Breast epithelium (tissue), 4 donors: ENCODE results near the gene USP6. TPM values are rescaled to one million over a fixed set of nuclear protein-coding genes. Genes with fewer than 3 reads are reported as not detected.
"Not testable (repeated sequence)": the region's sequence is repeated elsewhere in the genome, so short reads cannot be mapped to it uniquely, and the experiment has no call there.

ENCODE experiments used
- DNase-seq, 2 donors: peaks; one replicate each; pipeline ENCODE4 v3.0.0-alpha.2; 2019; ENCODE audit warnings: low spot score in 2 of 2
- H3K27ac ChIP-seq, 2 donors: fragments of 200-600 bp; sonication (generic) in 1 of 2; one replicate each; pipeline ENCODE4 v1.5.1; 2016 to 2019; ENCODE audit warnings: mild to moderate bottlenecking in 1 of 2
- H3K27me3 ChIP-seq, 2 donors: fragments of 200-600 bp; sonication (generic) in 1 of 2; one replicate each; pipeline versions ENCODE4 v1.5.1 to v1.6.0; 2017 to 2019; ENCODE audit warnings: control low read depth in 1 of 2, mild to moderate bottlenecking in 1 of 2
- H3K36me3 ChIP-seq: fragments of 200-600 bp; one replicate; pipeline ENCODE4 v1.5.1; 2019
- H3K4me1 ChIP-seq, 2 donors: fragments of 200-600 bp; sonication (generic); one replicate each; pipeline ENCODE4 v1.5.1; 2016 to 2019; ENCODE audit warnings: control low read depth in 1 of 2
- H3K4me3 ChIP-seq, 3 donors: fragments of 200-600 bp; sonication (generic); 1 replicate in 2 of 3; 2 replicates in 1 of 3; pipeline ENCODE4 v1.5.1; 2016 to 2019; ENCODE audit warnings: mild to moderate bottlenecking in 3 of 3, moderate library complexity in 2 of 3
- H3K9me3 ChIP-seq, 2 donors: fragments of 200-600 bp; sonication (generic) in 1 of 2; one replicate each; pipeline ENCODE4 v1.5.1; 2016 to 2019; ENCODE audit warnings: control low read depth in 1 of 2
- CTCF ChIP-seq, 3 donors: fragments of 450-650 bp; IDR thresholded peaks; one replicate each; pipeline ENCODE4 v1.5.1; 2016 to 2017; ENCODE audit warnings: antibody characterized with exemption in 3 of 3, mild to moderate bottlenecking in 3 of 3, moderate library complexity in 3 of 3
- POLR2A ChIP-seq: fragments of 450-650 bp; IDR thresholded peaks from one replicate; pipeline ENCODE4 v1.6.1; 2016; ENCODE audit warnings: antibody characterized with exemption, mild to moderate bottlenecking, moderate library complexity
- POLR2AphosphoS5 ChIP-seq, 3 donors: sonication (generic); formaldehyde crosslinking; IDR thresholded peaks; one replicate each; pipeline ENCODE4 v1.6.1; 2017; ENCODE audit warnings: antibody characterized with exemption in 3 of 3
- intact Hi-C: fragments of 100-400 bp; cut with DNase I; formaldehyde crosslinking; loops from one replicate; pipeline ENCODE4 v1.15.1; 2023; ENCODE audit warnings: low total_unique reads
- total RNA-seq, 3 donors: library from RNA; depleted of rRNA; stranded (reverse); fragments of >200 nt; gene quantifications; one replicate each; pipeline ENCODE4 v1.1.0, GENCODE V29; 2016

Gene USP6
- total RNA-seq, 3 donors from 2014 or later, result 0.16 to 0.44 (median 0.33) TPM

DNA sequence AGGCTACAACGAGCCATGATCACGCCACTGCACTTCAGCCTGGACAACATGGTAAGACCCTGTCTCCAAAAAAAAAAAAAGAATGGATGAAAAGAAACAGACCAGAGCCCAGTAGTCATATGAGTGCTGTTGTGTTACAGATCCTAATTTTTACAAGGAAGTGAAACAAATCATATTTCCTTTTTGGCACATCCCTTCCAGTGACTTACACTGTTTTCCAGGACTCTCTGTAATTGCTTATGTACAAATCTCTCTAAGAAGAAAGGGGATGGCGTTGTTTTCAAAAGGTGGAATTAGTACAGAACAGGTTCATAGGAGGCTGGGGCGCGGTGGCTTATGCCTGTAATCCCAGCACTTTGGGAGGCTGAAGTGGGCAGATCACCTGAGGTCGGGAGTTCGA is 95.6 kb downstream of the USP6 start:
- no peaks in the 10 kb centered on the region for H3K36me3 ChIP-seq
- no peak for DNase-seq
- no peak for TF ChIP-seq CTCF (IDR thresholded peaks at IDR 0.05)
- no peak for TF ChIP-seq POLR2A
- no peak for TF ChIP-seq POLR2AphosphoS5 (IDR thresholded peaks at IDR 0.05)

GRCh38 chr17:5217562-5217961 is 101.7 kb downstream of the USP6 start:
- not testable (repeated sequence) for H3K27ac ChIP-seq

More for the DNA sequence above, 95.6 kb downstream of the USP6 start:
- Histone ChIP-seq H3K9me3 (no peaks in the 10 kb centered on the region), H3K27ac (no peak overlapping the region), H3K27me3 (no peaks in the 10 kb centered on the region), H3K4me3 (no peak overlapping the region), H3K4me1 (no peaks in the 10 kb centered on the region)
- intact Hi-C loops, result no loop called here

DNA sequence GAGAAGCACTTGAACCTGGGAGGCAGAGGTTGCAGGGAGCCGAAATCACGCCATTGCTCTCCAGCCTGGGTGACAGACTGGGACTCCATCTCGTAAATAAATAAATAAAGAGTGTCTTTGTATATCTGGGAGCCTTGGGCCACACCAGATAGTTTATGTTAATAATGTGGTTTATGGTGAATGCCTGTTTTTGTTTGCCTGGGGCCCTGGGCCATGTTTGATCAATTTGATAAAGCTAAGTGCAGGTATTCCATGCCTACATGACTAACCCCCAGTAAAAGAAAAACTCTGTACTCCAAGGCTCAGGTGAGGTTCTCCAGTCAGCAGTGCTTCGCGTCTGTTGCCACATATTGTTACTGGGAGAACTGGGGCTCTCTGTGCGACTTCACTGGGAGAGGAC is 103.7 kb downstream of the USP6 start:
- intact Hi-C loops, result no loop called here

More at GRCh38 chr17:5217562-5217961, 101.7 kb downstream of the USP6 start:
- H3K4me3 ChIP-seq, H3K36me3 ChIP-seq, H3K9me3 ChIP-seq, H3K4me1 ChIP-seq, DNase-seq, intact Hi-C loops, H3K27me3 ChIP-seq: not testable (repeated sequence)

DNA sequence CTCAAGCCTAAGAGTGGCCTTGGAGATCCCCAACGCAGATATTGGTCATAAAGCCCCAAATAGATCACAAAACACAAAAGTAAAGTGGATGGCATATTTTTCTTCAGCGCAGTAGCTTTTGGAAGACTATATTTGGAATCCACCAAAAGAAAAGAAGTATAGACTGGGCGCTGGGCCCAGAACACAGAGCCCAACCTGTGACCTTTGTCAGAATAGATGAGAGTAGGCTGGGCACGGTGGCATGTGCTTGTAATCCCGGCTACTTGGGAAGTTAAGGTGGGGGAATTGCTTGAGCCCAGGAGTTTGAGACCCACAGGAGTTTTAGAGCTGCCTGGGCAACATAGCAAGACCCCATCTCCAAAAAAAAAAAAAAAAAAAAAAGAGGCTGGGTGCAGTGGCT is 104.2 kb downstream of the USP6 start:
- TF ChIP-seq POLR2A (no peak), POLR2AphosphoS5 (IDR thresholded peaks at IDR 0.05) (no peak), CTCF (IDR thresholded peaks at IDR 0.05) (no peak)
- no peak overlapping the region for H3K27ac ChIP-seq
- H3K4me1 ChIP-seq, result no peaks in the 10 kb centered on the region
- H3K27me3 ChIP-seq, result no peaks in the 10 kb centered on the region
- no peaks in the 10 kb centered on the region for H3K9me3 ChIP-seq
- H3K36me3 ChIP-seq, result no peaks in the 10 kb centered on the region
- no peak overlapping the region for H3K4me3 ChIP-seq
- no peak for DNase-seq
- intact Hi-C loops, result no loop called here

More for the DNA sequence above, 103.7 kb downstream of the USP6 start:
- peak overlapping the region in 1 of 2 donors; percentile 12 for H3K27ac ChIP-seq
- no peaks in the 10 kb centered on the region for H3K9me3 ChIP-seq
- TF ChIP-seq POLR2A, result no peak
- TF ChIP-seq CTCF (IDR thresholded peaks at IDR 0.05), result no peak
- TF ChIP-seq POLR2AphosphoS5 (IDR thresholded peaks at IDR 0.05), result no peak
- no peaks in the 10 kb centered on the region for H3K4me1 ChIP-seq
- H3K4me3 ChIP-seq, result no peak overlapping the region
- DNase-seq, result no peak
- no peaks in the 10 kb centered on the region for H3K36me3 ChIP-seq
- H3K27me3 ChIP-seq, result no peaks in the 10 kb centered on the region

GRCh38 chr17:5221912-5222311 is 106.1 kb downstream of the USP6 start:
- DNase-seq, intact Hi-C loops: not testable (repeated sequence)

More at GRCh38 chr17:5221912-5222311, 106.1 kb downstream of the USP6 start:
- not testable (repeated sequence) for H3K4me3 ChIP-seq, H3K27me3 ChIP-seq, H3K4me1 ChIP-seq, H3K9me3 ChIP-seq, H3K36me3 ChIP-seq
- H3K27ac ChIP-seq, result peak overlapping the region in 1 of 2 donors; percentile 53

Other genes with a start within 250 kb of the USP6 start
- 10 to 100 TPM in 1 of 3 donors, 1 to 10 TPM in 1, not detected in 1; 3.9 to 10.5 TPM for gene C17orf107, start 216.5 kb upstream of the USP6 start, total RNA-seq
- 1 to 10 TPM in 1 of 3 donors, under 1 TPM in 2; 0.16 to 2.0 (median 0.73) TPM for gene CHRNE, start 212.9 kb upstream of the USP6 start, total RNA-seq
- not detected for gene GP1BA, start 183.8 kb upstream of the USP6 start, total RNA-seq
- 10 to 100 TPM; 38.8 to 48.5 (median 42.6) TPM for gene SLC25A11, start 176.0 kb upstream of the USP6 start, total RNA-seq
- 10 to 100 TPM; 38.3 to 49.0 (median 38.7) TPM for gene RNF167, start 175.8 kb upstream of the USP6 start, total RNA-seq
- 100 to 1,000 TPM; 290 to 487 (median 379) TPM for gene PFN1, start 167.5 kb upstream of the USP6 start, total RNA-seq
- gene ENO3, start 164.9 kb upstream of the USP6 start, total RNA-seq, result 1 to 10 TPM; 1.6 to 4.6 (median 3.1) TPM
- gene SPAG7, start 148.2 kb upstream of the USP6 start, total RNA-seq, result 10 to 100 TPM; 42.6 to 57.8 (median 55.2) TPM
- 10 to 100 TPM; 11.0 to 17.7 (median 13.5) TPM for gene CAMTA2, start 128.4 kb upstream of the USP6 start, total RNA-seq
- 1 to 10 TPM in 2 of 3 donors, under 1 TPM in 1; 0.66 to 2.9 (median 1.9) TPM for gene INCA1, start 118.5 kb upstream of the USP6 start, total RNA-seq
- gene KIF1C, start 118.1 kb upstream of the USP6 start, total RNA-seq, result 10 to 100 TPM; 37.5 to 88.5 (median 50.5) TPM
- under 1 TPM; 0.29 to 0.98 (median 0.32) TPM for gene SLC52A1, start 80.6 kb upstream of the USP6 start, total RNA-seq
- gene ZFP3, start 37.6 kb upstream of the USP6 start, total RNA-seq, result 1 to 10 TPM; 3.7 to 8.8 (median 4.9) TPM
- 10 to 100 TPM in 1 of 3 donors, 1 to 10 TPM in 2; 5.1 to 13.8 (median 9.2) TPM for gene ZNF232, start 4.2 kb upstream of the USP6 start, total RNA-seq
- gene ZNF594, start 75.8 kb downstream of the USP6 start, total RNA-seq, result 10 to 100 TPM in 2 of 3 donors, 1 to 10 TPM in 1; 9.4 to 27.7 (median 22.6) TPM
- 1 to 10 TPM; 1.3 to 5.6 (median 4.7) TPM for gene SCIMP, start 118.8 kb downstream of the USP6 start, total RNA-seq
- 10 to 100 TPM; 50.4 to 88.7 (median 73.7) TPM for gene RABEP1, start 166.3 kb downstream of the USP6 start, total RNA-seq